Fibroblast of villous mesenchyme (primary cell): ENCODE data around the gene CUL4B. TPM values are rescaled to one million over a fixed set of nuclear protein-coding genes. Genes with fewer than 3 reads are reported as not detected.
A peak's percentile ranks its signal among the peaks of the same experiment; 100 is the strongest.
"Not testable (repeated sequence)": the region's sequence is repeated elsewhere in the genome, so short reads cannot be mapped to it uniquely, and the experiment has no call there.

Experiments used
- DNase-seq: peaks from one replicate; pipeline ENCODE4 v3.0.0-alpha.2; 2010; ENCODE audit warnings: low read depth
- H3K4me3 ChIP-seq: 2 replicates; pipeline ENCODE4 v1.5.1; 2011; ENCODE audit warnings: low read depth, mild to moderate bottlenecking, low read length
- CTCF ChIP-seq: IDR thresholded peaks from 2 replicates; pipeline ENCODE4 v1.5.1; 2012; ENCODE audit warnings: low read depth, mild to moderate bottlenecking, low read length; ENCODE audit not compliant: insufficient read depth
- total RNA-seq: library from RNA; depleted of rRNA; stranded (reverse); fragments of >200 nt; gene quantifications from 2 replicates; pipeline ENCODE4 v1.2.3, GENCODE V29; 2012

CUL4B gene
- total RNA-seq, 1 donor: 212 TPM

GRCh38 chrX:120499301-120500072 is 61.3 kb downstream of the CUL4B start:
- no peak for TF ChIP-seq CTCF
- peak; percentile 8 for DNase-seq
- H3K4me3 ChIP-seq: no peak overlapping the region

- DNase-seq, H3K4me3 ChIP-seq: not testable (repeated sequence)
These were observed 70.6 kb downstream of the CUL4B start for GRCh38 chrX:120490119-120490518.

GRCh38 chrX:120486786-120487185 is 74.0 kb downstream of the CUL4B start:
- no peak for DNase-seq
- no peak for TF ChIP-seq CTCF
- no peak overlapping the region for H3K4me3 ChIP-seq

GRCh38 chrX:120485638-120486520 is 74.9 kb downstream of the CUL4B start:
- peak; percentile 69 for DNase-seq
- H3K4me3 ChIP-seq: peak overlapping the region; percentile 60
- peak; percentile 49 for TF ChIP-seq CTCF

- TF ChIP-seq CTCF: no peak
- DNase-seq: no peak
- peak overlapping the region; percentile 60 for H3K4me3 ChIP-seq
These were observed 75.5 kb downstream of the CUL4B start for GRCh38 chrX:120485315-120485637.

- no peak for DNase-seq
- no peak for TF ChIP-seq CTCF
- H3K4me3 ChIP-seq: no peak overlapping the region
These were observed 83.3 kb downstream of the CUL4B start for GRCh38 chrX:120477453-120477852.

GRCh38 chrX:120476714-120477113 is 84.0 kb downstream of the CUL4B start:
- no peak for TF ChIP-seq CTCF
- no peak for DNase-seq

More at GRCh38 chrX:120476714-120477113, 84.0 kb downstream of the CUL4B start:
- H3K4me3 ChIP-seq: no peak overlapping the region
